GM19455 (cell line): ENCODE results near the gene NR2E1.

Source experiments
- ATAC-seq: cut with Tn5 transposase; IDR thresholded peaks from one replicate; pipeline ENCODE4 v1.9.1; 2021; ENCODE audit not compliant: unreplicated experiment

Gene NR2E1

GRCh38 chr6:108165714-108166663 is at the start of gene NR2E1:
Gene NR2E1 (plus strand): TSS chr6:108166022. CDS start chr6:108166766, 744 bp downstream.
- ATAC-seq = no peak

GRCh38 chr6:108116546-108117426 is 49.0 kb upstream of the NR2E1 start:
- no peak for ATAC-seq

- no peak for ATAC-seq
These were observed 48.1 kb upstream of the NR2E1 start for GRCh38 chr6:108117427-108118358.

GRCh38 chr6:108118359-108118724 is 47.5 kb upstream of the NR2E1 start:
- ATAC-seq = no peak

- no peak for ATAC-seq
These were observed 46.7 kb upstream of the NR2E1 start for GRCh38 chr6:108118810-108119768.

GRCh38 chr6:108119769-108120141 is 46.1 kb upstream of the NR2E1 start:
- ATAC-seq = no peak

- no peak for ATAC-seq
These were observed 45.5 kb upstream of the NR2E1 start for GRCh38 chr6:108120311-108120710.

GRCh38 chr6:108121612-108122011 is 44.2 kb upstream of the NR2E1 start:
- ATAC-seq = no peak

- no peak for ATAC-seq
These were observed 42.3 kb upstream of the NR2E1 start for GRCh38 chr6:108123481-108123929.

- ATAC-seq = no peak
These were observed 41.9 kb upstream of the NR2E1 start for GRCh38 chr6:108123946-108124345.

- no peak for ATAC-seq
These were observed 38.8 kb upstream of the NR2E1 start for GRCh38 chr6:108127056-108127455.

- no peak for ATAC-seq
These were observed 38.0 kb upstream of the NR2E1 start for GRCh38 chr6:108127826-108128225.

GRCh38 chr6:108130262-108130661 is 35.6 kb upstream of the NR2E1 start:
- no peak for ATAC-seq

- no peak for ATAC-seq
These were observed 33.0 kb upstream of the NR2E1 start for GRCh38 chr6:108132863-108133262.

GRCh38 chr6:108133594-108134179 is 32.1 kb upstream of the NR2E1 start:
- ATAC-seq = no peak

- ATAC-seq = no peak
These were observed 31.4 kb upstream of the NR2E1 start for GRCh38 chr6:108134213-108134970.

- ATAC-seq = no peak
These were observed 23.6 kb upstream of the NR2E1 start for GRCh38 chr6:108142240-108142639.

- ATAC-seq = no peak
These were observed 20.2 kb upstream of the NR2E1 start for GRCh38 chr6:108145639-108146038.
